WERI-Rb-1 (cell line): ENCODE measurements around the gene STAMBP.
"Not testable (repeated sequence)": the region's sequence is repeated elsewhere in the genome, so short reads cannot be mapped to it uniquely, and the experiment has no call there.

Experiments
- DNase-seq: peaks from one replicate; pipeline ENCODE4 v3.0.0-alpha.2; 2020
- H3K27ac ChIP-seq: fragments of 250-450 bp; sonication (Bioruptor Pico); 2 replicates; pipeline ENCODE4 v1.5.1; 2020; ENCODE audit warnings: mild to moderate bottlenecking, moderate library complexity
- H3K27me3 ChIP-seq: fragments of 250-450 bp; sonication (Bioruptor Pico); 2 replicates; pipeline ENCODE4 v1.5.1; 2021; ENCODE audit warnings: mild to moderate bottlenecking, low read depth, moderate library complexity; ENCODE audit not compliant: insufficient read depth, severe bottlenecking
- H3K36me3 ChIP-seq: fragments of 250-450 bp; sonication (Bioruptor Pico); 2 replicates; pipeline ENCODE4 v1.5.1; 2020; ENCODE audit warnings: mild to moderate bottlenecking, moderate library complexity
- H3K4me3 ChIP-seq: 2 replicates; pipeline ENCODE4 v1.5.1; 2011; ENCODE audit warnings: low read depth, mild to moderate bottlenecking, control low read depth, low read length
- H3K9me3 ChIP-seq: fragments of 250-450 bp; sonication (Bioruptor Pico); 2 replicates; pipeline ENCODE4 v1.5.1; 2021; ENCODE audit warnings: mild to moderate bottlenecking, moderate library complexity; ENCODE audit not compliant: severe bottlenecking
- TF ChIP-seq, protein P1 (sequence below): IDR thresholded peaks from 2 replicates; pipeline ENCODE4 v1.5.1; 2011; ENCODE audit warnings: low read depth, mild to moderate bottlenecking, control low read depth, inconsistent platforms, low read length

Gene STAMBP

DNA sequence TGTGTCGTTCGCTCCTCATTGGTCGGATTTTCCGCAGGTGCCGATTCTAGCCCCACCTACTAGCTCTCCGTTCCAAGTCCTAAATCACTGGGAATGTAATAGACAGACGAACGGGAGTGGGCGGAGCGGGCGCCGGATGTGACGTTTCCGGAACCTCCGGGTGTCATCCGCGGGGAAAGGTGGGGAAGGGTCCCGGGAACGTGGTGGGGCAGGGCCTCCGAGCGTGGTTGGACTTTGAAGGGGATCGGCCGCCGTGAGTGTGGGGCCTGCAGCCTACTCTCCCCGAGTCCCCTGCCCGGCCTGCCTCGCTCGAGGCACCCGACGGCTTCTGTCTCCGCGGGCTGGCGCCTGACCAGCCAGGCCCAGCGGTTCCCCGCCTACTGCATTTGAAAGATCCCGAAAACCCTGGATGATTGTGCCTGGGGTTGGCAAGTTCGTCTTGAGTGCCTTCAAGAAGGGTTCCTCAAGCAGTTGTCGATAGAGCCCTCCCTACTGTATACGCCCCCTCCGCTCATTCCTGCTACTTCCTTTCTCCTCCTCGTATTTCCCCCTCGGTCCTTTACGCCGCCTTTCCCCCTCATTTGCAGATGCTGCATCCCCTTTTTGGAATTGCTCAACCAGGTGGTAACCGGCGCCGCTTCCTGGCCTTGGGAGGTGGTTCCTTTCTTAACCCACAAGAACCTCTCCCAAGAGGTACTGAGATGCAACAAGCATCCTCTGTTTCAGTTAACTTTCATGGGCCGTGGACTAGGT, at the start of gene STAMBP:
Gene STAMBP, plus strand, starts transcription at position 144 of the 753 bp plus-strand sequence. CDS start 1,896 bp downstream, outside the sequence.
- DNase-seq = peak; percentile 98
- TF ChIP-seq, protein P1, sequence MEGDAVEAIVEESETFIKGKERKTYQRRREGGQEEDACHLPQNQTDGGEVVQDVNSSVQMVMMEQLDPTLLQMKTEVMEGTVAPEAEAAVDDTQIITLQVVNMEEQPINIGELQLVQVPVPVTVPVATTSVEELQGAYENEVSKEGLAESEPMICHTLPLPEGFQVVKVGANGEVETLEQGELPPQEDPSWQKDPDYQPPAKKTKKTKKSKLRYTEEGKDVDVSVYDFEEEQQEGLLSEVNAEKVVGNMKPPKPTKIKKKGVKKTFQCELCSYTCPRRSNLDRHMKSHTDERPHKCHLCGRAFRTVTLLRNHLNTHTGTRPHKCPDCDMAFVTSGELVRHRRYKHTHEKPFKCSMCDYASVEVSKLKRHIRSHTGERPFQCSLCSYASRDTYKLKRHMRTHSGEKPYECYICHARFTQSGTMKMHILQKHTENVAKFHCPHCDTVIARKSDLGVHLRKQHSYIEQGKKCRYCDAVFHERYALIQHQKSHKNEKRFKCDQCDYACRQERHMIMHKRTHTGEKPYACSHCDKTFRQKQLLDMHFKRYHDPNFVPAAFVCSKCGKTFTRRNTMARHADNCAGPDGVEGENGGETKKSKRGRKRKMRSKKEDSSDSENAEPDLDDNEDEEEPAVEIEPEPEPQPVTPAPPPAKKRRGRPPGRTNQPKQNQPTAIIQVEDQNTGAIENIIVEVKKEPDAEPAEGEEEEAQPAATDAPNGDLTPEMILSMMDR = no peak
- Histone ChIP-seq H3K9me3 (no peaks in the 10 kb centered on the region), H3K27ac (peak within 1 kb of the TSS; percentile 83), H3K27me3 (no peaks in the 10 kb centered on the region), H3K36me3 (peaks cover 29% of the 10 kb centered on the region), H3K4me3 (peak within 1 kb of the TSS; percentile 77)

DNA sequence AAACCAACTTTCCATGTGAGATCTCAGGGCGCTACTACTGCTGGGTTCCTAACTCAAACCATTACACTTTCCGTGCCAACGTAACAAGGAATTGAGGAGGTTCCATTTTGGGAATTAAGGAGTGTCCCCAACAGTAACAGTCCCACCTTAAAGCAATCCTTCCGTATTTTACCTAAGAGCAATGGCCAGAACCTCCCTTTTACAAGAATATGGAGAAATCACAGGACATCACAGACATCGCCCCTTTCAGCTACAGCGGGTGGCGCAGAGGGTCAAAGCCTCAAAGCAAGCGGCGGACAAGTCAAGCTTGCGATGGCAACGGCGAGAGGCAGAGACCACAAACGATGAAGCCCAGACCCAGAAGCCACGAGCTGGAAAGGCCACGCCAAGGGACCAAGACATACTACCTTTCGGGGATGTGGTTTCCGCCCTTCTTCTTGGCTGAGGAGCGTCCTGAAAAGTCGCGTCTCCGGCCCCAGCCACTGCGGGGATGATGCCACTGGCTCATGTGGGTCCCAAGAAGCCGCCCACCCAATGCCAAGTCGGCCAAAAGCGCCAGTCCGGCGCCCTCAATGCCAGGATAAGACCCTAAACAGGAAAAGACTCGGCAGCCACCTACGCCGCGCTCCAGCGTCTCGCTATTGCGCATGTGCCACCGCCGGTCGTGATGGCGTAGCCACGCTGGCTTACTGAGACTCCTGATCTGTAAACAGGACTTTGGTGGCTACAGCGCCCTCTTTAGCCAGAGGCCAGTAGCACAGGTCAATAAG, 49.1 kb upstream of the STAMBP start, which contains the start of gene DUSP11:
Gene DUSP11, minus strand, starts transcription at position 637 of the 770 bp plus-strand sequence. Its CDS starts 129 bp downstream, at position 508.
- Histone ChIP-seq H3K4me3 (peak within 1 kb of the TSS; percentile 85), H3K9me3 (no peaks in the 10 kb centered on the region), H3K27me3 (no peaks in the 10 kb centered on the region), H3K36me3 (peaks cover 22% of the 10 kb centered on the region), H3K27ac (peak within 1 kb of the TSS; percentile 68)
- TF ChIP-seq, protein P1 = peak; percentile 93
- peak; percentile 98 for DNase-seq

DNA sequence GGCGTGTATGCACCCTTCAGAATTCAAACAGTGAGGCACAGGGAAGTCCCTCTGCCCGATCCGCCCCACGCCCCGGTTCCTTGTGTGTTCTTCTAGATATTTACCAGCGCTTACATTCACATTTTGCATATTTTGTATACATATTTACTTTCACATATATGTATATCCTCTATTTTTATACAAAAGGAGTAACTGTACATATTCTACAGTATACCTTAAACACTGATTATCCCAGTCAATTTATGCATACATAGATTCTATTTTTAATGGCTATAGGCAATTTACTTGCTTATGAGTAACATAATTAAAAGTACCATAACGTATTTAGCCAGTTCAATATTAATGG, 48.6 kb upstream of the STAMBP start:
- H3K27ac ChIP-seq = no peak overlapping the region
- H3K9me3 ChIP-seq = no peaks in the 10 kb centered on the region
- no peaks in the 10 kb centered on the region for H3K27me3 ChIP-seq
- peak overlapping the region; percentile 85 for H3K4me3 ChIP-seq
- TF ChIP-seq, protein P1 = no peak
- DNase-seq = no peak
- peaks cover 18% of the 10 kb centered on the region for H3K36me3 ChIP-seq

DNA sequence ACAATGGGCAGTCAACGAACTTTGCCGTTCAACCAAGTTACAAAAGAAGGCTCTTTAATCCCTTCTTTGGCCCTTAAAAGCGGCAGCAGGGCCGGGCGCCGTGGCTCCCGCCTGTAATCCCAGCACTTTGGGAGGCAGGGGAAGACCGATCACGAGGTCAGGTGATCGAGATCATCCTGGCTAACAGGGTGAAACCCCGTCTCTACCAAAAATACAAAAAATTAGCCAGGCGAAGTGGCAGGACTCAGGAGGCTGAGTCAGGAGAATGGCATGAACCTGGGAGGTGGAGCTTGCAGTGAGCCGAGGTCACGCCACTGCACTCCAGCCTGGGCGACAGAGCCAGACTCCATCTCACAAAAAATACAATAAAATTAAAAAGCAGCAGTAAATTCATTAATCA, 45.4 kb upstream of the STAMBP start:
- H3K4me3 ChIP-seq, DNase-seq, H3K27ac ChIP-seq: not testable (repeated sequence)

DNA sequence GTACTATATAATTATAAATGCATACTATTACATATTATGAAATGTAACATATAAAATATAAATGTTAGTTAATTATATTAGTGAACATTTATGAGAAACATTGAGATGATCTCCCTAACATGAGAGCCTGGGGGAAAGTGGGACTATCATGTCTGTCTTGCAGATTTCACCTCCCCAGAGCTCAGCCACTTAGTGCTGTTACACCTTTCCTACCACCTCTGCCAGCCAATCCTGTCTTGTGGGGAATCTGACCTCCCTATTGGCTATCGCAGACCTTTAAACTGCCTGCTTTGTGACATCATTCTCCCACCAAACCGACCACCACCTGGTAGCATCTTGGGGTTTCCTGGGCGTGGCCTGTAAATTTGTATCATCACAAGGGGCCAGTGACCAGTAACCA, 44.9 kb upstream of the STAMBP start, which contains the start of gene C2orf78:
Gene C2orf78, plus strand, starts transcription at position 301 of the 400 bp plus-strand sequence. CDS start 127 bp downstream, outside the sequence.
- H3K27me3 ChIP-seq, H3K36me3 ChIP-seq, H3K9me3 ChIP-seq, H3K4me3 ChIP-seq, H3K27ac ChIP-seq, DNase-seq: not testable (repeated sequence)

More for the DNA sequence above, 45.4 kb upstream of the STAMBP start:
- H3K27me3 ChIP-seq, H3K9me3 ChIP-seq, H3K36me3 ChIP-seq: not testable (repeated sequence)

DNA sequence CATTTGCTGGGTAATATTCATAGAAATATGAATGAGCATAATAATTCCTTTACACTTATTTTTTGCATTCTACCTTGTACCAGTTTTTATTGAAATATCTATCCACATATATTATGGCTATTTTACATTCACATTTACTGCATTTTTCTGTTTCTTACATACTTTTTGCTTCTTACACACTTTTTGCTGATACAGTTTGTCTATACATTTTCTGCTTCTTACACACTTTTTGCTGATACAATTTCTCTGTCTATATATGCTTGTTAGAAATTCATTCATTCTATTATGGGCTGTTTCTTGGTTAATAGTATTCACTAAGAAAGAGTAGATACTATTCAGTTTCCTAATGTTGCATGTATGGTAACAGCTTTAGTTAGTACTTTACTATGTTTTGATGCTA, 16.9 kb upstream of the STAMBP start:
- H3K27me3 ChIP-seq = no peaks in the 10 kb centered on the region
- TF ChIP-seq, protein P1 = no peak
- no peaks in the 10 kb centered on the region for H3K36me3 ChIP-seq
- no peaks in the 10 kb centered on the region for H3K9me3 ChIP-seq
- H3K27ac ChIP-seq = no peak overlapping the region
- DNase-seq = no peak
- no peak overlapping the region for H3K4me3 ChIP-seq
